ENCODE data around the gene KEAP1.

Gene KEAP1

GRCh38 chr19:10516671-10517286, 13.6 kb upstream of the KEAP1 start:
- TF ChIP-seq CTCF (IDR thresholded peaks at IDR 0.05; ENCODE audit: insufficient read depth, low read depth, low read length, missing control alignments): no peak
- no peak for DNase-seq (ENCODE audit: low read depth)
- no peak overlapping the region for H3K4me3 ChIP-seq (ENCODE audit: low read depth, low read length)

- no peak overlapping the region for H3K4me3 ChIP-seq (ENCODE audit: low read depth, low read length)
- DNase-seq (ENCODE audit: low read depth): no peak
- no peak for TF ChIP-seq CTCF (IDR thresholded peaks at IDR 0.05; ENCODE audit: insufficient read depth, low read depth, low read length, missing control alignments)
These were observed 12.9 kb upstream of the KEAP1 start for GRCh38 chr19:10516064-10516385.

DNA sequence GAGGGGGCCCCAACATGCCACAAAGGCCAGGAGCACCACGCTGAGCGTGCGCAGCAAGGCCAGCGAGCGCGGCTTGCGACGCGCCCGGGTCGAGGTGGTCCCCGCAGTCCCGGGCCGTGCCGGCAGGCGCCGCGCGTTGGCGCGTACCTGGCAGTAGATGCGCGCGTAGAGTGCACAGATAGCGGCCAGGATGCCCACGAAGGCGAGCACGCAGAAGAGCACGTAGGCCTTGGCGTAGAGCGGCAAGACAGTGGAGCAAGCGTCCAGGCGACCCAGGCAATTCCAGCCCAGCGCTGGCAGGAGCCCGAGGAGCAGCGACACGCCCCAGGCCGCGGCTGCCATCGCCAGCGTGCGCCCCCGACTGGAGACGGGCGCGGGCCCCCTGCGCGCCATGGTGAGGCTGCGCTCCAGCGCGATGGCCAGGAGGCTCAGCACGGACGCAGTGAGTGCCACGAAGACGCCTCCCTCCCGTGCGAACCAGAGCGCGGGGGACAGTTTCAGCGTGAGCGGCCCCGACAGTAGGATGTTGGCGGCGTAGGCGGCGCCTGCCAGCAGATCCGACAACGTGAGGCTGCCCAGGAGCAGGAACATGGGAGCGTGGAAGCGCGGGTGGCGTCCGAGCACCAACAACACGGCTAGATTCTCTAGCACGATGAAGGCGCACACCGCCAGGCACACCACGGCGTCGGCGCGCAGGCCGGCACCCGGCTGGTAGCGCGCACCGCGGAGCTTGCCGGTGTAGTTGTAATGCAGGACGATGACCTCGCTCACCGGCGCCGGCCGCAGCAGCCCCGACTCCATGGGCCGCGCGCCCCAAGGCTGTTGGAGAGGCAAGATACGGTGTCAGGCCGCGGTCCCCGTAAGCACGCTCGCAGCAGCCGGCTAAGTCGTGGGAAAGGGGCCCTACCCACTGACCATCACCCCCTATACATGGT, 11.3 kb upstream of the KEAP1 start:
- peak; percentile 30 for DNase-seq (ENCODE audit: low read depth)
- TF ChIP-seq CTCF (IDR thresholded peaks at IDR 0.05; ENCODE audit: insufficient read depth, low read depth, low read length, missing control alignments): no peak

GRCh38 chr19:10513223-10513622, 10.1 kb upstream of the KEAP1 start:
- no peak for DNase-seq (ENCODE audit: low read depth)
- TF ChIP-seq CTCF (IDR thresholded peaks at IDR 0.05; ENCODE audit: insufficient read depth, low read depth, low read length, missing control alignments): no peak
- no peak overlapping the region for H3K4me3 ChIP-seq (ENCODE audit: low read depth, low read length)

More for the DNA sequence above, 11.3 kb upstream of the KEAP1 start:
- H3K4me3 ChIP-seq (ENCODE audit: low read depth, low read length): no peak overlapping the region

- DNase-seq (ENCODE audit: low read depth): peak; percentile 47
- no peak overlapping the region for H3K4me3 ChIP-seq (ENCODE audit: low read depth, low read length)
These were observed 7.2 kb upstream of the KEAP1 start for GRCh38 chr19:10510301-10510802.

GRCh38 chr19:10508707-10509106, 5.6 kb upstream of the KEAP1 start:
- no peak overlapping the region for H3K4me3 ChIP-seq (ENCODE audit: low read depth, low read length)
- TF ChIP-seq CTCF (IDR thresholded peaks at IDR 0.05; ENCODE audit: insufficient read depth, low read depth, low read length, missing control alignments): no peak
- DNase-seq (ENCODE audit: low read depth): no peak

More at GRCh38 chr19:10510301-10510802, 7.2 kb upstream of the KEAP1 start:
- peak; percentile 81 for TF ChIP-seq CTCF (IDR thresholded peaks at IDR 0.05; ENCODE audit: insufficient read depth, low read depth, low read length, missing control alignments)

Measured in GM12865 (cell line).